Activated CD8-positive, alpha-beta memory T cell treated with anti-CD3 and anti-CD28 coated beads, Interleukin-2, amount 10 ng/mL, durations not matched to agents 7 days and 5 days (primary cell): ENCODE data around the gene CBFB. TPM values are rescaled to one million over a fixed set of nuclear protein-coding genes. Genes with fewer than 3 reads are reported as not detected.

Experiments
- ATAC-seq: fragments of 150-1000 bp; cut with Tn5 transposase; one replicate; pipeline ENCODE4 v1.10.0; 2021; ENCODE audit warnings: moderate library complexity
- CTCF ChIA-PET: fragments of 350-600 bp; sonication (Branson Sonifier 250); formaldehyde crosslinking; loops from one replicate; lab custom pipeline; 2021; ENCODE audit warnings: antibody characterized with exemption; lab: Charles Lee
- DNase-seq: peaks from one replicate; pipeline ENCODE4 v3.0.0-alpha.2; 2020
- H3K27ac Mint-ChIP-seq: one replicate; pipeline ENCODE4 v1.8.0; 2021; ENCODE audit warnings: mild to moderate bottlenecking, mixed read lengths
- H3K27me3 Mint-ChIP-seq: one replicate; pipeline ENCODE4 v1.8.0; 2021; ENCODE audit warnings: mixed read lengths
- H3K36me3 Mint-ChIP-seq: one replicate; pipeline ENCODE4 v1.8.0; 2021; ENCODE audit warnings: mild to moderate bottlenecking, mixed read lengths
- H3K4me1 Mint-ChIP-seq: one replicate; pipeline ENCODE4 v1.8.0; 2021; ENCODE audit warnings: mixed read lengths
- H3K4me3 Mint-ChIP-seq: one replicate; pipeline ENCODE4 v1.8.0; 2021; ENCODE audit warnings: mild to moderate bottlenecking, moderate library complexity, mixed read lengths
- H3K9me3 Mint-ChIP-seq: one replicate; pipeline ENCODE4 v1.8.0; 2022; ENCODE audit warnings: low read depth, mixed read lengths
- total RNA-seq, 2 experiments: library from RNA; stranded (reverse); gene quantifications; one replicate each; pipeline ENCODE4 v1.2.3, GENCODE V29; 2021

Gene CBFB
- total RNA-seq, 2 experiments from 2014 or later = 180 to 196 TPM

- Mint-ChIP-seq H3K27me3 (no peaks in the 10 kb centered on the region), H3K4me3 (no peak overlapping the region), H3K9me3 (no peaks in the 10 kb centered on the region), H3K36me3 (no peaks in the 10 kb centered on the region), H3K27ac (no peak overlapping the region), H3K4me1 (peaks cover 37% of the 10 kb centered on the region)
- DNase-seq (no peak), ATAC-seq (no peak)
- CTCF ChIA-PET = interaction anchor here (0.7 to 21.0 kb wide), 20 partner anchors 11 to 165 kb away, joined by 3 to 395 read pairs (median 10); partner anchors contain the start of genes B3GNT9, CBFB, FBXL8 and HSF4
Observed at GRCh38 chr16:67019171-67019570, 9.8 kb upstream of the CBFB start.

- no peaks in the 10 kb centered on the region for H3K36me3 Mint-ChIP-seq
Observed at GRCh38 chr16:67021321-67021720, 7.6 kb upstream of the CBFB start.

GRCh38 chr16:67022531-67023214 is 6.3 kb upstream of the CBFB start:
- DNase-seq = no peak
- CTCF ChIA-PET = interaction anchor here (0.7 to 21.0 kb wide), 7 partner anchors 10 to 135 kb away, joined by 3 to 395 read pairs (median 7); partner anchors contain the start of genes B3GNT9, FBXL8, HSF4 and TRADD
- ATAC-seq = no peak

More at GRCh38 chr16:67021321-67021720, 7.6 kb upstream of the CBFB start:
- ATAC-seq (no peak), DNase-seq (peak; percentile 37)
- CTCF ChIA-PET = interaction anchor here (0.7 to 21.0 kb wide), 6 partner anchors 20 to 439 kb away, joined by 3 to 395 read pairs (median 4); partner anchors contain the start of genes B3GNT9, FBXL8, HSF4 and TRADD
- no peaks in the 10 kb centered on the region for H3K9me3 Mint-ChIP-seq
- H3K4me1 Mint-ChIP-seq = peaks cover 32% of the 10 kb centered on the region
- no peak overlapping the region for H3K27ac Mint-ChIP-seq
- H3K27me3 Mint-ChIP-seq = no peaks in the 10 kb centered on the region
- H3K4me3 Mint-ChIP-seq = no peak overlapping the region

GRCh38 chr16:67023689-67024088 is 5.3 kb upstream of the CBFB start:
- Mint-ChIP-seq H3K9me3 (no peaks in the 10 kb centered on the region), H3K4me3 (no peak overlapping the region)

More at GRCh38 chr16:67022531-67023214, 6.3 kb upstream of the CBFB start:
- Mint-ChIP-seq H3K4me1 (peaks cover 27% of the 10 kb centered on the region), H3K36me3 (no peaks in the 10 kb centered on the region), H3K27ac (no peak overlapping the region), H3K27me3 (no peaks in the 10 kb centered on the region), H3K9me3 (no peaks in the 10 kb centered on the region), H3K4me3 (no peak overlapping the region)

GRCh38 chr16:67024384-67025209 is 4.4 kb upstream of the CBFB start:
- H3K27ac Mint-ChIP-seq = peak overlapping the region; percentile 68
- H3K36me3 Mint-ChIP-seq = no peaks in the 10 kb centered on the region
- H3K4me3 Mint-ChIP-seq = no peak overlapping the region
- H3K9me3 Mint-ChIP-seq = no peaks in the 10 kb centered on the region
- no peaks in the 10 kb centered on the region for H3K27me3 Mint-ChIP-seq
- CTCF ChIA-PET = interaction anchor here (0.6 to 21.0 kb wide), 4 partner anchors 12 to 158 kb away, joined by 3 to 395 read pairs (median 32); partner anchors contain the start of genes B3GNT9, FBXL8, HSF4 and TRADD
- ATAC-seq (no peak), DNase-seq (no peak)
- H3K4me1 Mint-ChIP-seq = peaks cover 23% of the 10 kb centered on the region

More at GRCh38 chr16:67023689-67024088, 5.3 kb upstream of the CBFB start:
- DNase-seq = no peak
- Mint-ChIP-seq H3K4me1 (peaks cover 23% of the 10 kb centered on the region), H3K27me3 (no peaks in the 10 kb centered on the region), H3K27ac (no peak overlapping the region), H3K36me3 (no peaks in the 10 kb centered on the region)
- CTCF ChIA-PET = interaction anchor here (0.8 to 21.0 kb wide), 3 partner anchors 11 to 134 kb away, joined by 3 to 395 read pairs (median 60); partner anchors contain the start of genes B3GNT9, FBXL8, HSF4 and TRADD
- no peak for ATAC-seq

- peaks cover 4% of the 10 kb centered on the region for H3K36me3 Mint-ChIP-seq
- H3K27me3 Mint-ChIP-seq = no peaks in the 10 kb centered on the region
- H3K9me3 Mint-ChIP-seq = no peaks in the 10 kb centered on the region
- CTCF ChIA-PET = interaction anchor here (10.5 to 21.0 kb wide), 2 partner anchors 12 to 133 kb away, joined by 60 to 395 read pairs; partner anchors contain the start of genes B3GNT9, FBXL8, HSF4 and TRADD
- ATAC-seq (no peak), DNase-seq (peak; percentile 43)
- H3K4me1 Mint-ChIP-seq = peaks cover 25% of the 10 kb centered on the region
- no peak overlapping the region for H3K4me3 Mint-ChIP-seq
- peak overlapping the region; percentile 68 for H3K27ac Mint-ChIP-seq
Observed at GRCh38 chr16:67025210-67025550, 3.8 kb upstream of the CBFB start.

- no peak overlapping the region for H3K4me3 Mint-ChIP-seq
- H3K4me1 Mint-ChIP-seq = peaks cover 36% of the 10 kb centered on the region
- no peak for ATAC-seq
- CTCF ChIA-PET = interaction anchor here (0.8 to 10.5 kb wide), 11 partner anchors 8 to 159 kb away, joined by 3 to 75 read pairs (median 7); no protein-coding TSS in a partner anchor
- peaks cover 13% of the 10 kb centered on the region for H3K36me3 Mint-ChIP-seq
- DNase-seq = peak; percentile 33
- no peak overlapping the region for H3K27ac Mint-ChIP-seq
- H3K9me3 Mint-ChIP-seq = no peaks in the 10 kb centered on the region
- no peaks in the 10 kb centered on the region for H3K27me3 Mint-ChIP-seq
Observed at GRCh38 chr16:67026570-67026969, 2.4 kb upstream of the CBFB start.

GRCh38 chr16:67027046-67027445 is 1.9 kb upstream of the CBFB start:
- Mint-ChIP-seq H3K27me3 (no peaks in the 10 kb centered on the region), H3K9me3 (no peaks in the 10 kb centered on the region), H3K4me1 (peaks cover 41% of the 10 kb centered on the region), H3K36me3 (peaks cover 18% of the 10 kb centered on the region), H3K27ac (no peak overlapping the region), H3K4me3 (no peak overlapping the region)
- DNase-seq = peak; percentile 34
- ATAC-seq = no peak
- CTCF ChIA-PET = interaction anchor here (1.1 to 10.5 kb wide), 9 partner anchors 8 to 135 kb away, joined by 3 to 75 read pairs (median 9); partner anchors contain the start of gene B3GNT9

- CTCF ChIA-PET = interaction anchor here (0.7 to 10.5 kb wide), 17 partner anchors 9 to 217 kb away, joined by 3 to 75 read pairs (median 5); partner anchors contain the start of genes B3GNT9 and TMEM208
- H3K4me3 Mint-ChIP-seq = peak overlapping the region; percentile 92
Observed at GRCh38 chr16:67028167-67028695, 718 bp upstream of the CBFB start.

GRCh38 chr16:67029254-67030096 is 526 bp downstream of the CBFB start:
- H3K4me1 Mint-ChIP-seq = peaks cover 48% of the 10 kb centered on the region

More at GRCh38 chr16:67028167-67028695, 718 bp upstream of the CBFB start:
- DNase-seq (no peak), ATAC-seq (no peak)
- peaks cover 46% of the 10 kb centered on the region for H3K4me1 Mint-ChIP-seq
- H3K27ac Mint-ChIP-seq = peak overlapping the region; percentile 94
- no peaks in the 10 kb centered on the region for H3K27me3 Mint-ChIP-seq
- H3K36me3 Mint-ChIP-seq = peaks cover 26% of the 10 kb centered on the region
- H3K9me3 Mint-ChIP-seq = no peaks in the 10 kb centered on the region

GRCh38 chr16:67030221-67030962 is 1.4 kb downstream of the CBFB start:
- peaks cover 35% of the 10 kb centered on the region for H3K36me3 Mint-ChIP-seq
- peak overlapping the region; percentile 92 for H3K4me3 Mint-ChIP-seq
- H3K4me1 Mint-ChIP-seq = peaks cover 49% of the 10 kb centered on the region
- ATAC-seq (no peak), DNase-seq (peak; percentile 41)
- no peaks in the 10 kb centered on the region for H3K27me3 Mint-ChIP-seq
- no peaks in the 10 kb centered on the region for H3K9me3 Mint-ChIP-seq
- peak overlapping the region; percentile 90 for H3K27ac Mint-ChIP-seq
- CTCF ChIA-PET = interaction anchor here (0.6 to 10.5 kb wide), 14 partner anchors 11 to 155 kb away, joined by 3 to 75 read pairs (median 4); partner anchors contain the start of genes FBXL8 and TRADD

More at GRCh38 chr16:67029254-67030096, 526 bp downstream of the CBFB start:
- no peaks in the 10 kb centered on the region for H3K9me3 Mint-ChIP-seq
- CTCF ChIA-PET = interaction anchor here (0.6 to 10.5 kb wide), 15 partner anchors 11 to 145 kb away, joined by 3 to 75 read pairs (median 5); partner anchors contain the start of genes FBXL8 and TRADD
- H3K27me3 Mint-ChIP-seq = no peaks in the 10 kb centered on the region
- peaks cover 29% of the 10 kb centered on the region for H3K36me3 Mint-ChIP-seq
- peak overlapping the region; percentile 92 for H3K4me3 Mint-ChIP-seq
- ATAC-seq (peak; percentile 28), DNase-seq (peak; percentile 78)
- peak overlapping the region; percentile 90 for H3K27ac Mint-ChIP-seq
